ENCODE data around the gene UPK2.

UPK2 gene

DNA sequence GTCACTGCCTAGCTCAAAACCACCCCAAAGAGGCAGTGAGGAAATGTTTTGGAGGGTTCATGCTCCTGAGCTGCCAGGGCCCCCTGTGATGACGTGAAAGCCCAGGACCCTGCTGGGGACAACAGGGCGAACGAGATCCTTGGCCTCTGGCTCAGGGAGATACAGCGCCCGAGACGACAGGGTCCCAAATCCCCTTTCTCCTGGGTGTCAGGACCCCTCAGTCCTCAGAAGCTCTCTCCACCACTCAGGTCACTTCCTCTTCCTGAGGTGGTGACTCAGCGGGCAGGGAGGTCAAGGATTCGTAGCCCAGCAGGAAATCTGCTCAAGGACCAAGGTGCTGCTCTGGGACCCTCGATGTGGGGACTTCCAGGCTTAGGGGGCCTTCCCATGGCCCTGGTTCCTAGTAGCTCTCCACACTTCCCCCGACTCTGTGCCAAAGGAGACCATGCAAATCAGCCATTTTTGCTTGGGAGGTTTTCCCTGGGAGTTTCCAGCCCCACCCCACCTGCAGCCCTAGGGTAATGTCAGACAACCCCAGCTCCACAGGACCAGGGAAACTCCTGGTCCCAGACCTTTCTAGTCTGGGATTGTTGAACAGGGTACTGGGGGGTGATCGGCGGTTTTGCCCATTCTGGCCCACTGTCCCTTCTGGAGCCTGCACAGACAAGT is 43.2 kb upstream of the UPK2 start:
- H3K4me3 ChIP-seq (ENCODE audit: severe bottlenecking): no peak overlapping the region

DNA sequence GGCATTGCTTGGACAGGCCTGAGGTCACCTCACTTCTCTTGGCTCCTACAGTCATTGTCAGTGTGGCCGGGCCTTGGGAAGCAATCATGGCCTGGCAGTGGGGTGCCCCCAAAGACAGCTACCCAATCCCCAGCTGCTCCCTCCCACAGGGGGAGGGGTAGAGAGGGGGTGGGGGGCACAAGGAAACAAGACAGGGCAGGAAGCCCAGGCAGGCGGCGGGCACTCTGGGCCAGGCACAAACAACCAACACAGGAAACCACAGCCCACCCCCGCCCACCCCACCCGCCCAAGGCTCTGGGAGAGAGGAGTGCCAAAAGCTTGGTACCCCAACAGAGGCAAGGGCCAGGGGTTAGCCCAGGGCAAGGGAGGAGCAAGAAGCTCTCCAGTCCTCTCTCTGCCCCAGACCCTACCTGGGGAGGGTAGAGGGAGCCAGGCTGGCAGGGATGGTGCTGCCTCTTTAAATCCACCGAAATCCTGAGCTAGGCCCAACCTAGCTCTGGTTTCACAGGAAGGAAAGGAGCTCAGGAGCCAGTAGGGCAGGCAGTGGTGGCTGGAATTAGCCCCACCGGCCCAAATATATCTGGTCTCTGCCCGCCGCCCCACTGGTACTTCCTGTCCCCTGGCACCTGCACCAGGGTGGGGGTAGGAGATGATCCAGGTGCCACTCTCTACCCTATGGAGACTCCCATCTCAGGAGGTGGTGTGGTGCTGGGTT is 42.5 kb upstream of the UPK2 start:
- H3K27me3 ChIP-seq (ENCODE audit: insufficient read depth, poor library complexity, severe bottlenecking): no peaks in the 10 kb centered on the region
- ATAC-seq (ENCODE audit: low read depth) (no peak), DNase-seq (ENCODE audit: low spot score) (no peak)
- H3K36me3 ChIP-seq (ENCODE audit: low read depth): peaks cover 29% of the 10 kb centered on the region
- no peaks in the 10 kb centered on the region for H3K9me3 ChIP-seq (ENCODE audit: severe bottlenecking)
- TF ChIP-seq, protein P1, sequence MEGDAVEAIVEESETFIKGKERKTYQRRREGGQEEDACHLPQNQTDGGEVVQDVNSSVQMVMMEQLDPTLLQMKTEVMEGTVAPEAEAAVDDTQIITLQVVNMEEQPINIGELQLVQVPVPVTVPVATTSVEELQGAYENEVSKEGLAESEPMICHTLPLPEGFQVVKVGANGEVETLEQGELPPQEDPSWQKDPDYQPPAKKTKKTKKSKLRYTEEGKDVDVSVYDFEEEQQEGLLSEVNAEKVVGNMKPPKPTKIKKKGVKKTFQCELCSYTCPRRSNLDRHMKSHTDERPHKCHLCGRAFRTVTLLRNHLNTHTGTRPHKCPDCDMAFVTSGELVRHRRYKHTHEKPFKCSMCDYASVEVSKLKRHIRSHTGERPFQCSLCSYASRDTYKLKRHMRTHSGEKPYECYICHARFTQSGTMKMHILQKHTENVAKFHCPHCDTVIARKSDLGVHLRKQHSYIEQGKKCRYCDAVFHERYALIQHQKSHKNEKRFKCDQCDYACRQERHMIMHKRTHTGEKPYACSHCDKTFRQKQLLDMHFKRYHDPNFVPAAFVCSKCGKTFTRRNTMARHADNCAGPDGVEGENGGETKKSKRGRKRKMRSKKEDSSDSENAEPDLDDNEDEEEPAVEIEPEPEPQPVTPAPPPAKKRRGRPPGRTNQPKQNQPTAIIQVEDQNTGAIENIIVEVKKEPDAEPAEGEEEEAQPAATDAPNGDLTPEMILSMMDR (IDR thresholded peaks at IDR 0.05; ENCODE audit: poor library complexity, severe bottlenecking): no peak
- H3K27ac ChIP-seq (ENCODE audit: poor library complexity, severe bottlenecking): peak overlapping the region; percentile 100
- H3K4me1 ChIP-seq (ENCODE audit: insufficient read depth, poor library complexity, severe bottlenecking): peaks cover 80% of the 10 kb centered on the region
- no peak overlapping the region for H3K4me3 ChIP-seq (ENCODE audit: severe bottlenecking)

More for the DNA sequence above, 43.2 kb upstream of the UPK2 start:
- Histone ChIP-seq H3K4me1 (ENCODE audit: insufficient read depth, poor library complexity, severe bottlenecking) (peaks cover 73% of the 10 kb centered on the region), H3K27me3 (ENCODE audit: insufficient read depth, poor library complexity, severe bottlenecking) (no peaks in the 10 kb centered on the region), H3K36me3 (ENCODE audit: low read depth) (peaks cover 33% of the 10 kb centered on the region), H3K27ac (ENCODE audit: poor library complexity, severe bottlenecking) (peak overlapping the region; percentile 100), H3K9me3 (ENCODE audit: severe bottlenecking) (no peaks in the 10 kb centered on the region)
- DNase-seq (ENCODE audit: low spot score) (peak; percentile 63), ATAC-seq (ENCODE audit: low read depth) (no peak)
- TF ChIP-seq, protein P1 (IDR thresholded peaks at IDR 0.05; ENCODE audit: poor library complexity, severe bottlenecking): no peak

DNA sequence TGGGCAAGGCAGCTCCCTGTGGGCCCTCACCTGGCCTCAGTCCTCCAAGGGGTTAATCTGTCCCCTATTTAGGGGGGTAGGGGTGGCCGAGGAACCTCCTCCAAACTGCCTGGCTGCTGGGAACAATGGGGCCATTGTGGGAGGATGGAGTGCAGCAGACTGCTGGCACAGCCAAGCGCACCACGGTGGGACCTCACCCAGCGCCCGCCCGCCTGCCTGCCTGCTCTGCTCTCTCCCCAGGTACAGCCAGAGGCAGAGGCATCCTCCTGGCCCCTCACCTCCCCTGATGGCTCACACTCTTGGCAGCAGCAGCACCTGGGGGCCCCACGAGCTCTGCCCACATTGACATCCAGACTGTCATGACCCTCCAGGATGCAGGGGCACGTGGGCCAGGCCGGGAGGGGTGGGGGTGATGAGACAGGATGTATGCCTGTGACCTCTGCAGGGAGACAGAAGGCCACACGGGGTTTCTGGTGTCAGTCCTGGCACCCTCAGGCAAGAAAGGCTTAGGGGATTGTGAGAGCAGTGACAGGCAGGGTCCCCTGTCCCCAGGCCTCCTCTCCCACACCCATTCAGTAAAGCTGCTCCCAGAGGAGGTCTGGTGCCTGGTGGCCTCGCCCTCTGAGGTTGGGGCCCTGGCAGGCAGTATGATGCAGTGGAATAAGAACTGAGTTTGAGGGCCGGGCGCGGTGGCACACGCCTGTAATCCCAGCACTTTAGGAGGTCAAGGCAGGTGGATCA is 41.8 kb upstream of the UPK2 start:
- Histone ChIP-seq H3K9me3 (ENCODE audit: severe bottlenecking) (no peaks in the 10 kb centered on the region), H3K4me1 (ENCODE audit: insufficient read depth, poor library complexity, severe bottlenecking) (peaks cover 81% of the 10 kb centered on the region), H3K27me3 (ENCODE audit: insufficient read depth, poor library complexity, severe bottlenecking) (no peaks in the 10 kb centered on the region), H3K36me3 (ENCODE audit: low read depth) (peaks cover 28% of the 10 kb centered on the region), H3K4me3 (ENCODE audit: severe bottlenecking) (no peak overlapping the region), H3K27ac (ENCODE audit: poor library complexity, severe bottlenecking) (peak overlapping the region; percentile 100)
- TF ChIP-seq, protein P1 (IDR thresholded peaks at IDR 0.05; ENCODE audit: poor library complexity, severe bottlenecking): no peak
- ATAC-seq (ENCODE audit: low read depth) (peak; percentile 1; the same call in 1 of the 3 replicates), DNase-seq (ENCODE audit: low spot score) (peak; percentile 79)

DNA sequence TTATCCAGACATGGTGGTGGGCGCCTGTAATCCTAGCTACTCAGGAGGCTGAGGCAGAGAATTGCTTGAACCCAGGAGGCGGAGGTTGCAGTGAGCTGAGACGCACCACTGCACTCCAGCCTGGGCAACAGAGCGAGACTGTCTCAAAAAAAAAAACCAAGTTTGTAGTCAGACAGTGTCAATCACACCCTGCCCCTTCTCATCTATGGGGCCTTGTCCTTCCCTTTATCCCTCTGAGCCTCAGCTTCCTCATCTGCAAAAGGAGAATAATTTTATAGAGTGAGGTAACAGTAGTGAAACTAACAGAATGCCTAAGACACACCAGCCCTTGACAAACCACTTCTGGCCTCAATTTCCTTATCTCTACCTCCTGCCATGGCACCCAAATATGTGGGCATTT is 41.1 kb upstream of the UPK2 start:
- DNase-seq (ENCODE audit: low spot score) (no peak), ATAC-seq (ENCODE audit: low read depth) (no peak)
- peak overlapping the region; percentile 100 for H3K27ac ChIP-seq (ENCODE audit: poor library complexity, severe bottlenecking)

More for the DNA sequence above, 41.1 kb upstream of the UPK2 start:
- Histone ChIP-seq H3K27me3 (ENCODE audit: insufficient read depth, poor library complexity, severe bottlenecking) (no peaks in the 10 kb centered on the region), H3K4me1 (ENCODE audit: insufficient read depth, poor library complexity, severe bottlenecking) (peaks cover 80% of the 10 kb centered on the region), H3K4me3 (ENCODE audit: severe bottlenecking) (no peak overlapping the region), H3K36me3 (ENCODE audit: low read depth) (peaks cover 22% of the 10 kb centered on the region), H3K9me3 (ENCODE audit: severe bottlenecking) (no peaks in the 10 kb centered on the region)
- TF ChIP-seq, protein P1 (IDR thresholded peaks at IDR 0.05; ENCODE audit: poor library complexity, severe bottlenecking): no peak

Measured in RWPE2 (cell line).